ENCODE results near the gene TNIP3.

Gene TNIP3

GRCh38 chr4:121118344-121118743 lies 45.8 kb downstream of the TNIP3 start:
- peaks cover 5% of the 10 kb centered on the region for H3K27me3 ChIP-seq (ENCODE audit: insufficient read depth, low read length)
- no peaks in the 10 kb centered on the region for H3K9me3 ChIP-seq (ENCODE audit: low read length)
- no peak overlapping the region for H3K4me3 ChIP-seq (ENCODE audit: low read length)
- H3K4me1 ChIP-seq (ENCODE audit: insufficient read depth, low read length) = peaks cover 12% of the 10 kb centered on the region
- H2AFZ ChIP-seq (ENCODE audit: low read depth, low read length) = no peak overlapping the region
- no peaks in the 10 kb centered on the region for H3K36me3 ChIP-seq (ENCODE audit: insufficient read depth, low read length)

GRCh38 chr4:121114756-121115155 lies 49.4 kb downstream of the TNIP3 start:
- H3K4me3 ChIP-seq (ENCODE audit: low read length) = no peak overlapping the region
- H3K27me3 ChIP-seq (ENCODE audit: insufficient read depth, low read length) = no peaks in the 10 kb centered on the region
- peaks cover 12% of the 10 kb centered on the region for H3K4me1 ChIP-seq (ENCODE audit: insufficient read depth, low read length)
- H3K36me3 ChIP-seq (ENCODE audit: insufficient read depth, low read length) = no peaks in the 10 kb centered on the region
- no peaks in the 10 kb centered on the region for H3K9me3 ChIP-seq (ENCODE audit: low read length)
- no peak overlapping the region for H2AFZ ChIP-seq (ENCODE audit: low read depth, low read length)

DNA sequence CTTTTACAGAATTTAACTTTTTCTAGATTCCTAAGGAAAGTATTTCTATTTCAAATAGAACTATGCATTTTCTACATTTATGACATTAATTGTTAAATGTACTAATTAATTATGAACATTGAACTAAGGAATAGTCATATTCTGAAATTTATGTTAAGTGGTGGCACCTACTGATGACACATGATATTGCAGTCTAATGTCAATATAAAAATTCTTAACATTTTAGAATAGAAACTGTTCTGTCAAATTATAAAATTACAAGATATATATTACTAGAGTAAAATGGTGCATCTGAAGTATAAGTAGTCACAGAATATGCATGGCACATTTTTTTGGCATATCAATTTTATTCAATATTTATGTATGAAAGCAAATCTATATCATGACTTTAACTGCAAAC lies 51.6 kb downstream of the TNIP3 start:
- H3K4me1 ChIP-seq (ENCODE audit: insufficient read depth, low read length) = peaks cover 12% of the 10 kb centered on the region
- no peak overlapping the region for H2AFZ ChIP-seq (ENCODE audit: low read depth, low read length)
- no peaks in the 10 kb centered on the region for H3K9me3 ChIP-seq (ENCODE audit: low read length)
- H3K27me3 ChIP-seq (ENCODE audit: insufficient read depth, low read length) = no peaks in the 10 kb centered on the region
- H3K4me3 ChIP-seq (ENCODE audit: low read length) = no peak overlapping the region
- H3K36me3 ChIP-seq (ENCODE audit: insufficient read depth, low read length) = no peaks in the 10 kb centered on the region

DNA sequence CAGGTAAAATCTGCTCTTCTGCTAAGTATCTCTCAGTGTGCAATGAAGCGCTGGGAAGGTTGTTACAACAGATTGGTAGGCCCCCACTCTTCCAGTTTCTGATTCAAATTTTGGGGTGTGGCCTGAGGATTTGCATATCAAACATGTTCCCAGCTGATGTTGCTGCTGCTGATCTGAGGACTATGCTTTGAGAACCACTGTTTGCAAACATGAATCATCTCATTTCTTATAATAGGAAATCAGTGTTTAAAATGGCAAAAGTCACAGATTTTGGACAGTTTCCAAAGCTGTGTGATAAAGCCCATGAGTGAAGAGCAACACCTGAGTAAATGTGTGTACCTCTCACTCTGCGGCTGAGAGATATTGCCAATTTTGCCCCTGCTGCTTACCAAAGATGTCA lies 55.6 kb downstream of the TNIP3 start:
- Histone ChIP-seq H3K4me1 (ENCODE audit: insufficient read depth, low read length) (no peaks in the 10 kb centered on the region), H3K4me3 (ENCODE audit: low read length) (no peak overlapping the region), H3K36me3 (ENCODE audit: insufficient read depth, low read length) (no peaks in the 10 kb centered on the region), H3K27me3 (ENCODE audit: insufficient read depth, low read length) (no peaks in the 10 kb centered on the region), H2AFZ (ENCODE audit: low read depth, low read length) (no peak overlapping the region), H3K9me3 (ENCODE audit: low read length) (no peaks in the 10 kb centered on the region)

DNA sequence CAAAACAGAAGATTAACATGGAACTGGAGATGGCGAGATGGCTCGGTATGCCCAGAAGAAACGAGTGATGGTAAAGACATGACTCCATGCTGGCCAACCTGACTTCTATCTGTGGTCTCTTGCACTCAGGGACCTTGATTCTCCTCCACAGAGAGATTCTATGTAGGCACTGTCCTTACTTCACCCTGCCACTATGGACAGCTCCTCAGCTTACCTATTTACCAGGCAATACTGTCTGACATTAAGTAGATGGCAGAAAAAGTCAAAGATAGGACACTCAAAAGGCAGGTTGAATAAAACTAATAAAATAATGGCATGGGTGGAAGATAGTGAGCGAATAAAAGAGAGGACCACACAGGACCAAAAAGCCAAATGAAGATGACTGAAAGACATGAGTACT lies 56.6 kb downstream of the TNIP3 start:
- Histone ChIP-seq H2AFZ (ENCODE audit: low read depth, low read length) (no peak overlapping the region), H3K4me3 (ENCODE audit: low read length) (no peak overlapping the region), H3K4me1 (ENCODE audit: insufficient read depth, low read length) (no peaks in the 10 kb centered on the region), H3K36me3 (ENCODE audit: insufficient read depth, low read length) (no peaks in the 10 kb centered on the region), H3K9me3 (ENCODE audit: low read length) (no peaks in the 10 kb centered on the region), H3K27me3 (ENCODE audit: insufficient read depth, low read length) (no peaks in the 10 kb centered on the region)

DNA sequence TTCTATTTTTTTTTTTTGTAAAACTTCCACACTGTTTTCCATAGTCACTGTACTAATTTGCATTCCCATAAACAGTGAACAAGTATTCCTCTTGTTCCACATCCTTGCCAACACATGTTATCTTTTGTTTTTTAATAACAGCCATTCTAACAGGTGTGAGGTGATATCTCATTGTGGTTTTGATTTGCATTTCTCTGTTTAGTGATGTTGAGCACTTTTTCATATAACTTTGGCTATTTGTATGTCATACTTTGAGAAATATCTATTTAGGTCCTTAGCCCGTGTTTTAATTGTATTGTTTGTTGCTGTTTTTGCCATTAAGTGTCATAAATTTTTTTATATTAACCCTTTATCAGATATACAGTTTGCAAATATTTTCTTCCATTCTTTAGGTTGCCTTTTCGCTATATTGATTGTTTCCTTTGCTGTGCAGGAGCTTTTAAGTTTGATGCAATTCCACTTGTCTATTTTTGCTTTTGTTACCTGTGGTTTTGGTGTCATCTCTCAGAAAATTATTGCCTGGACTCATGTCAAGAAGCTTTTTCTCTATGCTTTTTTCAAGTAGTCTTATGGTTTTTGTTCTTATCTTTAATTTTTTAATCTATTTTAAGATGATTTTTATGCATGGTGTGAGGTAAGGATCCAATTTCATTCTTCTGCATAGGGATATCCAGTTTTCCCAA lies 63.9 kb downstream of the TNIP3 start:
- Histone ChIP-seq H3K4me3 (ENCODE audit: low read length) (no peak overlapping the region), H3K36me3 (ENCODE audit: insufficient read depth, low read length) (no peaks in the 10 kb centered on the region), H3K9me3 (ENCODE audit: low read length) (no peaks in the 10 kb centered on the region), H2AFZ (ENCODE audit: low read depth, low read length) (no peak overlapping the region), H3K27me3 (ENCODE audit: insufficient read depth, low read length) (no peaks in the 10 kb centered on the region), H3K4me1 (ENCODE audit: insufficient read depth, low read length) (no peaks in the 10 kb centered on the region)

DNA sequence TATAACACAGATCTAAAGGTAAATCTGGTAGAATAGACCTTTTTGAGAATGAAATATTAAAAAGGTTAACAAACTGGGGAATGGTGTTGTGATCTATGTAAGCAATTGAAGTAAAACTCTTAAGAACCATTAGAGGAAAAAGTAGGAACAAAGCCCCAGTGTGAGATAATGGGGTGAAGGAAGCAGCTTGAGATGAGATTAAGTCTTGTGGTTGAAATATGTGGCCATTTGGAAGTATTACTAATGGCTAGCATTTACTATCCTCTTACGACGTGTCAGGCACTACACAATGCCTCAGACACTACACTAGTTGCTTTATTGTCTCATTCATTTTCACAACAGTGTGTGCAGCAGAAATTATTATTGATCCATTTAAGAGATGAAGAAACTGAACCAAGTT lies 65.9 kb downstream of the TNIP3 start:
- Histone ChIP-seq H2AFZ (ENCODE audit: low read depth, low read length) (no peak overlapping the region), H3K4me1 (ENCODE audit: insufficient read depth, low read length) (no peaks in the 10 kb centered on the region), H3K9me3 (ENCODE audit: low read length) (no peaks in the 10 kb centered on the region), H3K36me3 (ENCODE audit: insufficient read depth, low read length) (no peaks in the 10 kb centered on the region), H3K4me3 (ENCODE audit: low read length) (no peak overlapping the region), H3K27me3 (ENCODE audit: insufficient read depth, low read length) (no peaks in the 10 kb centered on the region)

DNA sequence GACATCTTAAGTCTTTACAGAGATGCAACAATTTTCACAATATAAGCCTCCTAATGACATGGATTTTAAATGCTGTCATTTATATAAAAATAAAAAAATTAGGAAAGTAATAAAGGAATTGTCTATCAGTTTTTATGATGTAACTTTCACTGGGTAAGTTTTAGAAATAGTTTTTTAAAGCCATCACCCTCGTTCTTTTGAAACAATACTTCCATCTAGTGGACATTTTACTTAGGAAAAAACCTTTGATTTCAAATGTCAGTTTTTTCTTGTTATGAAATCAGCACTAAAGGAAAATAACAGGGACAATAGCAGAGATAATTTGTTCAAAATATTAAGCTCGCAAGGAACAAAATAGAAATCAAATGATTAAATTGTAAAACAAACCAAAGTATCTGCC lies 67.5 kb downstream of the TNIP3 start:
- H3K4me3 ChIP-seq (ENCODE audit: low read length) = no peak overlapping the region
- H3K27me3 ChIP-seq (ENCODE audit: insufficient read depth, low read length) = no peaks in the 10 kb centered on the region
- no peaks in the 10 kb centered on the region for H3K36me3 ChIP-seq (ENCODE audit: insufficient read depth, low read length)
- H2AFZ ChIP-seq (ENCODE audit: low read depth, low read length) = no peak overlapping the region
- H3K4me1 ChIP-seq (ENCODE audit: insufficient read depth, low read length) = no peaks in the 10 kb centered on the region
- no peaks in the 10 kb centered on the region for H3K9me3 ChIP-seq (ENCODE audit: low read length)

GRCh38 chr4:121096191-121096590 lies 67.9 kb downstream of the TNIP3 start:
- Histone ChIP-seq H3K9me3 (ENCODE audit: low read length) (no peaks in the 10 kb centered on the region), H3K4me3 (ENCODE audit: low read length) (no peak overlapping the region), H2AFZ (ENCODE audit: low read depth, low read length) (no peak overlapping the region), H3K4me1 (ENCODE audit: insufficient read depth, low read length) (no peaks in the 10 kb centered on the region), H3K27me3 (ENCODE audit: insufficient read depth, low read length) (no peaks in the 10 kb centered on the region), H3K36me3 (ENCODE audit: insufficient read depth, low read length) (no peaks in the 10 kb centered on the region)

- no peaks in the 10 kb centered on the region for H3K27me3 ChIP-seq (ENCODE audit: insufficient read depth, low read length)
- no peak overlapping the region for H2AFZ ChIP-seq (ENCODE audit: low read depth, low read length)
- no peaks in the 10 kb centered on the region for H3K36me3 ChIP-seq (ENCODE audit: insufficient read depth, low read length)
- no peak overlapping the region for H3K4me3 ChIP-seq (ENCODE audit: low read length)
- no peaks in the 10 kb centered on the region for H3K4me1 ChIP-seq (ENCODE audit: insufficient read depth, low read length)
- no peaks in the 10 kb centered on the region for H3K9me3 ChIP-seq (ENCODE audit: low read length)
Measured at GRCh38 chr4:121094297-121094966, 69.7 kb downstream of the TNIP3 start.

GRCh38 chr4:121093261-121093660 lies 70.9 kb downstream of the TNIP3 start:
- H3K4me3 ChIP-seq (ENCODE audit: low read length) = no peak overlapping the region
- no peaks in the 10 kb centered on the region for H3K4me1 ChIP-seq (ENCODE audit: insufficient read depth, low read length)
- no peaks in the 10 kb centered on the region for H3K36me3 ChIP-seq (ENCODE audit: insufficient read depth, low read length)
- H2AFZ ChIP-seq (ENCODE audit: low read depth, low read length) = no peak overlapping the region
- no peaks in the 10 kb centered on the region for H3K9me3 ChIP-seq (ENCODE audit: low read length)
- no peaks in the 10 kb centered on the region for H3K27me3 ChIP-seq (ENCODE audit: insufficient read depth, low read length)

DNA sequence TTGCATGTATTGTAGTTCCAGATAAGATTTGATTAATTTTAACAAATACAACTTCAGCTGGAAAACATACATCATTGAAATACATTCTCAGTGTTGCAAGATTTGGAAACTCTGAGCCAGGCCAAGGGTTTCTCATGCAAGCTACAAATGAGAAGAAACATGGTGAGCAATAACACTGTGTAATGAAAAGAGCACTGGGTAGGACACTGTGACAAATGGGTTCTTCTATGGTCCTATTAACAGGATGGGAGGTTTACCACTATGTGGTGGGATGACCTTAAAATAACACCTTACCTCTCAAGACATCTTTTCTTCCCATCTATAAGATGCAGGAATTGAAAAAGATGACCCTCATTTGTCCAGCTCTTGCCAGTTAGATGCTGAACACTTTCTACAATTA lies 72.2 kb downstream of the TNIP3 start:
- no peak overlapping the region for H3K4me3 ChIP-seq (ENCODE audit: low read length)

GRCh38 chr4:121088867-121089266 lies 75.3 kb downstream of the TNIP3 start:
- Histone ChIP-seq H2AFZ (ENCODE audit: low read depth, low read length) (no peak overlapping the region), H3K9me3 (ENCODE audit: low read length) (no peaks in the 10 kb centered on the region), H3K4me1 (ENCODE audit: insufficient read depth, low read length) (no peaks in the 10 kb centered on the region), H3K4me3 (ENCODE audit: low read length) (no peak overlapping the region), H3K27me3 (ENCODE audit: insufficient read depth, low read length) (no peaks in the 10 kb centered on the region), H3K36me3 (ENCODE audit: insufficient read depth, low read length) (no peaks in the 10 kb centered on the region)

More for the DNA sequence above, 72.2 kb downstream of the TNIP3 start:
- H3K36me3 ChIP-seq (ENCODE audit: insufficient read depth, low read length) = no peaks in the 10 kb centered on the region
- H3K4me1 ChIP-seq (ENCODE audit: insufficient read depth, low read length) = no peaks in the 10 kb centered on the region
- no peaks in the 10 kb centered on the region for H3K9me3 ChIP-seq (ENCODE audit: low read length)
- no peak overlapping the region for H2AFZ ChIP-seq (ENCODE audit: low read depth, low read length)
- no peaks in the 10 kb centered on the region for H3K27me3 ChIP-seq (ENCODE audit: insufficient read depth, low read length)

Measured in neuron (in vitro differentiated cells).